ENCODE results near the gene TMEM132E.

TMEM132E gene

DNA sequence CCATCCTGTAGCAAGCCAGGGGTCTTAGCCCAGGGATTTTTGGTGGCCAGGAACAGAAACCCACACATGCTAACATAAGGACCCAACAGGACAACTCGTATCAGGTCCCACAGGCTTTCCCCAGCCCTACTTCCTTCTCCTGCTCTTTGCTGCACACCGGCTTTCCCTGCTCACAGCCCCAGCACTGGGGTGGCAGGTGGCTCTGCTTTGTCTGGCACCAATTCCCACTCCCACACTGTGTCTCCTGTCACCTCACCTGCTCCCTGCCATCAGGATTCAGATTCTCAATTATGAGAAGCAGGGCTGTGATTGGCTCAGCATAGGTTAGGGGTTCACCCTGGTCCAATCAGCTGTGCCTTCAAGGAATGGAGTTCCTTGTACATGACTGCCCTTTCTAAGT is 94.1 kb downstream of the TMEM132E start:
- TF ChIP-seq TCF4 (CRISPR knock-in tag; IDR thresholded peaks at IDR 0.05; ENCODE audit: borderline replicate concordance) (no peak), TOX (CRISPR knock-in tag; IDR thresholded peaks at IDR 0.05; ENCODE audit: borderline replicate concordance) (no peak), ESRRG (CRISPR knock-in tag; IDR thresholded peaks at IDR 0.05) (no peak), RARB (CRISPR knock-in tag; IDR thresholded peaks at IDR 0.05) (no peak), OSR1 (CRISPR knock-in tag; IDR thresholded peaks at IDR 0.05) (no peak), SNAI2 (CRISPR knock-in tag; IDR thresholded peaks at IDR 0.05) (no peak), TSHZ2 (CRISPR knock-in tag; IDR thresholded peaks at IDR 0.05) (no peak), PPARA (CRISPR knock-in tag; IDR thresholded peaks at IDR 0.05; ENCODE audit: borderline replicate concordance) (no peak), PATZ1 (CRISPR knock-in tag; IDR thresholded peaks at IDR 0.05; ENCODE audit: borderline replicate concordance) (no peak), BACH2 (CRISPR knock-in tag; IDR thresholded peaks at IDR 0.05; ENCODE audit: borderline replicate concordance) (no peak), ZC3H10 (CRISPR knock-in tag; IDR thresholded peaks at IDR 0.05) (no peak)
- TF ChIP-seq, protein P1, sequence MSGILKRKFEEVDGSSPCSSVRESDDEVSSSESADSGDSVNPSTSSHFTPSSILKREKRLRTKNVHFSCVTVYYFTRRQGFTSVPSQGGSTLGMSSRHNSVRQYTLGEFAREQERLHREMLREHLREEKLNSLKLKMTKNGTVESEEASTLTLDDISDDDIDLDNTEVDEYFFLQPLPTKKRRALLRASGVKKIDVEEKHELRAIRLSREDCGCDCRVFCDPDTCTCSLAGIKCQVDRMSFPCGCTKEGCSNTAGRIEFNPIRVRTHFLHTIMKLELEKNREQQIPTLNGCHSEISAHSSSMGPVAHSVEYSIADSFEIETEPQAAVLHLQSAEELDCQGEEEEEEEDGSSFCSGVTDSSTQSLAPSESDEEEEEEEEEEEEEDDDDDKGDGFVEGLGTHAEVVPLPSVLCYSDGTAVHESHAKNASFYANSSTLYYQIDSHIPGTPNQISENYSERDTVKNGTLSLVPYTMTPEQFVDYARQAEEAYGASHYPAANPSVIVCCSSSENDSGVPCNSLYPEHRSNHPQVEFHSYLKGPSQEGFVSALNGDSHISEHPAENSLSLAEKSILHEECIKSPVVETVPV (CRISPR knock-in tag; IDR thresholded peaks at IDR 0.05) = no peak
- ATAC-seq = no peak

DNA sequence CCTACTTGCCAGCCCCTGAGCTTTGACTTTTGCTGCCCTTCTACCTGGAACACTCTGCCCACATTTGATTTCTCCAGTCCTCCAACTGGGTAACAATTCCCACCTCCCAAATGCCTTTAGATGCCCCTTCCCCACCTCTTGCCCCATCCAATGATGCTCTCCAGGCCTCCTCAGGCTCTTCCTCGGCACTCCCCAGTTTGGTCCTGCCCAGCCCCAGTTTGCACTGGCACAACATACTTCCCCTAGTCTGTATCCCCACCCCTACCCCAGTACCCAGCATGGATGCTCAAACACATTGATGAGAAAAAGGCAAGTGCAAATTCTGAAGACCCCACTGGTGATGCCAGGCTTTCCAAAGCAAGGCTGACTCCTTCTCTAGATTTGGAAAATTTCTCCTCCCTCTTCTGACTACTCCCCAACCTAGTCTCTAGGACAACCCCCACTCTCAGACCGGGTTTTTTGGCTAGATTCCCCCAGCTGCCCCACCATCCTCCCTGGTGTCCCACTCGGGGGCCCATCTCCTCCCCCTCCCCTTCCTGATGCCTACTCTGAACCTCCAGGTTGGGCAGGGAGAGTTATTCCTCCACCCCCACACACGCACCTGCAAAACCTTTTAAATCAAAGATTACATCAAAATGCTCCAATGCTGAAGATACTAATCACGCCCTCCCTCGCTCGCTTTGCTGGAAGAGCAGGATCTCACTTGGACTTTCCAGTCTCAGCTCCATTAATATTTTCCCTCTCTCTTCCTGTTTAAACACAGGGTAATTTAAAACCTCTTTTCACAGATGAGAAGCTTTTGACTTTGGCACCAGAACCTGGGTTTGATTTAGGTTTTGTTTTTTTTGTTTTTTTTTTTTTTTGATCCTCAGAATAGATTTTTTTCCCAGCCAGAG is 94.9 kb downstream of the TMEM132E start:
- ATAC-seq = no peak
- TF ChIP-seq ZC3H10 (CRISPR knock-in tag; IDR thresholded peaks at IDR 0.05) (no peak), TSHZ2 (CRISPR knock-in tag; IDR thresholded peaks at IDR 0.05) (no peak), ESRRG (CRISPR knock-in tag; IDR thresholded peaks at IDR 0.05) (no peak), ZNF70 (CRISPR knock-in tag; IDR thresholded peaks at IDR 0.05) (no peak), ZFP30 (CRISPR knock-in tag; IDR thresholded peaks at IDR 0.05) (no peak), TOX (CRISPR knock-in tag; IDR thresholded peaks at IDR 0.05; ENCODE audit: borderline replicate concordance) (no peak), ZNF565 (CRISPR knock-in tag; conservative IDR thresholded peaks at IDR 0.05; ENCODE audit: low read depth) (no peak), TCF4 (CRISPR knock-in tag; IDR thresholded peaks at IDR 0.05; ENCODE audit: borderline replicate concordance) (no peak), ZFP3 (CRISPR knock-in tag; IDR thresholded peaks at IDR 0.05) (no peak), ISL1 (CRISPR knock-in tag; IDR thresholded peaks at IDR 0.05) (no peak), PATZ1 (CRISPR knock-in tag; IDR thresholded peaks at IDR 0.05; ENCODE audit: borderline replicate concordance) (no peak), SNAI2 (CRISPR knock-in tag; IDR thresholded peaks at IDR 0.05) (no peak), RARB (CRISPR knock-in tag; IDR thresholded peaks at IDR 0.05) (no peak)
- TF ChIP-seq, protein P1 (CRISPR knock-in tag; IDR thresholded peaks at IDR 0.05) = no peak

Measured in SK-N-SH treated with all-trans-retinoic acid at 6 μM for 48 hours (cell line).